K562 (cell line): ENCODE data around the gene SPTBN4. TPM values are rescaled to one million over a fixed set of nuclear protein-coding genes. Genes with fewer than 3 reads are reported as not detected.

Source experiments
- ATF3 ChIP-seq, 2 experiments: fragments of 450-650 bp in 1 of 2; sonication (generic) in 1 of 2; formaldehyde crosslinking in 1 of 2; IDR thresholded peaks in 1 of 2; conservative IDR thresholded peaks in 1 of 2; 2 replicates each; pipeline versions ENCODE4 v1.6.1 to v1.8.1; 2016 to 2023; ENCODE audit warnings: mild to moderate bottlenecking in 2 of 2, moderate library complexity in 2 of 2, inconsistent platforms in 1 of 2, missing genetic modification reagents in 1 of 2
- CEBPG ChIP-seq, 3 experiments: fragments of 200-800 bp in 1 of 3; sonication (Bioruptor generic) in 1 of 3; sonication (generic) in 1 of 3; formaldehyde crosslinking in 1 of 3; IDR thresholded peaks in 2 of 3; conservative IDR thresholded peaks in 1 of 3; 2 replicates each; pipeline versions ENCODE4 v1.6.1 to v1.8.0; 2016 to 2022; ENCODE audit warnings: missing compliant biosample characterization in 2 of 3, missing genetic modification characterization in 2 of 3, mild to moderate bottlenecking in 1 of 3, missing genetic modification reagents in 1 of 3
- FOSL1 ChIP-seq: fragments of 200-800 bp; sonication (Bioruptor generic); conservative IDR thresholded peaks from 2 replicates; pipeline ENCODE4 v1.6.1; 2016; ENCODE audit warnings: missing genetic modification characterization, missing compliant biosample characterization
- FOXK1 ChIP-seq: sonication (generic); formaldehyde crosslinking; IDR thresholded peaks from 2 replicates; pipeline ENCODE4 v1.8.0; 2022; ENCODE audit warnings: missing genetic modification reagents, mild to moderate bottlenecking, borderline replicate concordance
- HES1 ChIP-seq: fragments of 450-650 bp; IDR thresholded peaks from 2 replicates; pipeline ENCODE4 v1.6.1; 2016; ENCODE audit warnings: low read depth, mild to moderate bottlenecking, moderate library complexity
- MCM2 ChIP-seq: fragments of 450-650 bp; IDR thresholded peaks from 2 replicates; pipeline ENCODE4 v1.6.1; 2017; ENCODE audit warnings: low read depth, mild to moderate bottlenecking
- NFRKB ChIP-seq: fragments of 450-650 bp; IDR thresholded peaks from 2 replicates; pipeline ENCODE4 v1.6.1; 2016; ENCODE audit warnings: low read depth
- POU5F1 ChIP-seq: fragments of 150-350 bp; IDR thresholded peaks from 2 replicates; pipeline ENCODE4 v1.6.1; 2014; ENCODE audit warnings: borderline replicate concordance, low read length, low read depth, mild to moderate bottlenecking; ENCODE audit not compliant: partially characterized antibody
- RBM22 ChIP-seq: fragments of 200-400 bp; formaldehyde crosslinking; IDR thresholded peaks from 2 replicates; pipeline ENCODE4 v1.6.1; 2018; ENCODE audit warnings: low read length, low read depth; ENCODE audit not compliant: poor library complexity, severe bottlenecking
- RNF219 ChIP-seq: fragments of 250-450 bp; sonication (Bioruptor Pico); IDR thresholded peaks from 2 replicates; pipeline ENCODE4 v1.5.0; 2022; ENCODE audit warnings: mild to moderate bottlenecking
- TRIM25 ChIP-seq: fragments of 450-650 bp; IDR thresholded peaks from 2 replicates; pipeline ENCODE4 v1.7.0; 2016; ENCODE audit warnings: borderline replicate concordance
- ZC3H4 ChIP-seq: sonication (generic); formaldehyde crosslinking; IDR thresholded peaks from 2 replicates; pipeline ENCODE4 v1.9.0; 2021; ENCODE audit warnings: missing genetic modification reagents, borderline replicate concordance
- ZNF518B ChIP-seq: fragments of 250-450 bp; sonication (Bioruptor Pico); IDR thresholded peaks from 2 replicates; pipeline ENCODE4 v1.5.0; 2021; ENCODE audit warnings: mild to moderate bottlenecking, moderate library complexity
- polyA plus RNA-seq, 8 experiments: library from polyadenylated mRNA; depleted of rRNA in 4 of 8; stranded (reverse) in 5 of 8; unstranded in 3 of 8; fragments of >200 nt; fragmentation: Nextera tagmentation in 2 of 8; fragmentation: Illumina TruSeq in 1 of 8; extraction: Ambion mirVana in 2 of 8; extraction: Trizol in 1 of 8; gene quantifications; 2 replicates each; pipeline versions ENCODE4 v1.2.1 to v1.2.3, GENCODE V29; 2011 to 2014; ENCODE audit warnings: inconsistent platforms in 1 of 8, missing spikeins in 1 of 8
- total RNA-seq, 7 experiments: library from RNA; depleted of rRNA in 6 of 7; stranded (reverse); fragments of >200 nt in 6 of 7; fragmentation: Illumina TruSeq in 2 of 7; extraction: Trizol in 2 of 7; gene quantifications; 2 replicates each; pipeline versions ENCODE4 v1.2.1 to v1.2.3, GENCODE V29; 2011 to 2021; ENCODE audit warnings: low replicate concordance in 1 of 7

Gene SPTBN4
- total and polyA plus RNA-seq, 9 of the 15 experiments (the other 6 are each of a cell fraction or from before 2014, with no cell fraction given) = 0.01 to 1.5 (median 0.86) TPM

- TF ChIP-seq ZNF518B (CRISPR knock-in tag) (no peak), NFRKB (peak; percentile 95), POU5F1 (peak; percentile 37), RNF219 (no peak), RBM22 (peak; percentile 57), ZC3H4 (CRISPR knock-in tag) (no peak), TRIM25 (peak; percentile 95), MCM2 (no peak), FOSL1 (tag) (peak; percentile 39; the same call in 1 of the 2 replicates), HES1 (no peak), FOXK1 (CRISPR knock-in tag) (no peak), CEBPG (CRISPR knock-in tag; IDR thresholded peaks at IDR 0.05) (no peak), CEBPG (tag; conservative IDR thresholded peaks at IDR 0.05 in 1 of 2, IDR thresholded peaks at IDR 0.05 in 1 of 2) (no peak), ATF3 (IDR thresholded peaks at IDR 0.05) (no peak), ATF3 (CRISPR knock-in tag; conservative IDR thresholded peaks at IDR 0.05) (no peak)
Observed at GRCh38 chr19:40443131-40443999, 23.4 kb upstream of the SPTBN4 start (continued).
